ENCODE data around the gene DQX1.
A peak's percentile ranks its signal among the peaks of the same experiment; 100 is the strongest.

Gene DQX1

DNA sequence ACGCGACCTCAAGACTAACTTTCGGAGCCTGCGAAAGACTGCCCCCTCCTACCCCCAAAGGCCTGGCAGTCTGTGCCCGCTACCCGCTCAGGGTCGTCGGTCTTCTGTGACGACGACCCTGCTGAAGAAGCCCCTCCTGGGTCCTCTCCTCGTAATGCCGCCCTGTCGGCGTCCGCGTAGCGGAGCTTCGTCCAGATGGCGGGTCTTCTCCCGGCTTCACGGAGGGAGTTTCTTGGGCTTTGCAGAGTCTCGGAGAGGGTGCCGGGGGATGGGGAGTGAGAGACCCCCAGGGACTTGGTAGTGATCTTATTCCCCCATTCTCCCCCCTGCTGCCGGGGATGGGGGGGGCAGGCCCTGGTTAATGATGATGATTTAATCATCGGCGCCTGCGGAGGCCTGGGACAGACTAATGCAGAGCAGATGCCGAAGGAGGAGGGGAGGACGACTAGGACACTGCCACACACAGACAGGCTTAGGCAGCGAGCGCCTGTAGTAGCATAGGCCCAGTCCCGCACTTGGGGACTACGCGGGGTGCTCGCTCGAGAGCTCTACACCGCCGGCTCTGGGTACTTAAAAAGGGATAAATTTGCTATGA, 18.0 kb downstream of the DQX1 start:
- no peak for DNase-seq

DNA sequence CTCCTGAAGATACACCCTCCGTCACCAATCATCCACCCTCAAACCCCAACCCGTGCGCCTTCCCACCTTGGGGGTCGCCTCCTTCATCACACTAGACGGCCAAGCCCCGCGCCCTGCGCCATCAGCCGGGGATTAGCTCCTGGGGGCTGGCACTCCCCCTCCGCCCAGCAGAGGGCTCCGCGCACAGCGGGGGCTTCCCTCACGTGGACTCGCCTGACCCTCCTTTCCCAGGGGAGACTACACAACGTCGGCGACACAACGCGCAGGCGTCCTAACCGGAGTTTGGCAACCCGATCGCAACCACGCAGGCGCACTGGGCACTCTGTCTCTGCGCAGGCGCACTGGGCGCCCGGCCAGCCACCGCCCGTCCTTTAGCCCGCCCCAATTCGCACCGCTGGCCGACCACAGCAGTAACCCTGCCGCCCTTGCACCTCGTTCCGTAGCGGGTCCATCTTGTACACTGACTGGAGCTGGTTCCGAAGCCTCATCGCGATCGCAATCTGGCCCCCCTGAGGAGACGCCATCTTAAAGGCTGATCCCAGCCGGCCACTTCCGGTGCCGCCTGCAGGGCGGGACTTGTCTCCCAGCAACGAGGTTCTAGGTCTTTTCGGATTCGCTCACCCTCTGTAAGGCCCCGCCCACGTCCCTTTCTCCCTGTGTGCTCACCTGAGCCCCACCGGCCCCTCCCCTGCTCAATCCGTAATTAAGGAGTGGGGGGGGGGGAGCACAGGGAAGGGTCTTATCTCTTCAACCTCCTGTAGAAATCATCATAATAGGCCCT, 18.7 kb downstream of the DQX1 start, which contains the start of gene PCGF1:
Gene PCGF1 (minus strand): TSS at position 551 of the 781 bp plus-strand sequence. CDS start 27 bp downstream, at position 524.
- DNase-seq, result peak; percentile 99

DNA sequence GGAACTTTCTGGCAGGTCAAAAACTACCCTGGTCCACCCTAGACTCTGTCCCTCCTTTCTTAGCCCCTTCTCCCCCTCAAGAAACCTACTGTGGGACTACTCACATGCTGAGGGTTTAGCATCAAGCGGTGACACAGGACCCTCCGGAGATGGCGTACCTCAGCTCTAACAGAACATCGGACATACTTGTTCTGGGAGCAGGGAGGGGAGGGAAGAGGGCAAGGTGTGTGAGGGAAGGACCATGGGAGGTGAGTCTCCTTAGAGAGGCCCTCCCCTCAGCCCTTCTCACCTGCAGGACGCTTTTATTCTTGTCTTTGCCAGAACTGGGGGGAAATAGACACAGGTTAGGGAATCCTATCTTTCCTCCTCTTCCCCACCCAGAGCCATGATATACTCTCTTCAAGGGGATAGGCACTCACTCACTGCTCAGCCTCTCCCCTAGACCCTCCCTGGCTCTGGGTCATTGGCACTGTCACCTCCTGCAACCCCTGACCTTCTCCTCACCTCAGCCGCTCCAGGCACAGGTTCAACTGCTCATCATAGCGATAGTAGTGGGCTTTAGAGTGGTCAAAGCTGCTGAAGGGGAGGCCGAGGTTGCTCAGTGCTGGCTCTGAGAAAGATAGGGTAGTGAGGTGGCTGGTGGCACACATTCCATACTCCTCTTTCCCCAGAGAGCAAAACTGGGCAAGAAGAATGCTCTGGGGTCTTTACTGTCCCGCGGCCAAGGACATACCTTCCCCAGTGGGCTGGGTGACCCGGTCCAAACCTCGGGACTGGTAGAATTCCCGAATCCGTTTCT, 20.4 kb downstream of the DQX1 start:
- no peak for DNase-seq

GRCh38 chr2:74504591-74504990, 21.4 kb downstream of the DQX1 start:
- DNase-seq, result no peak

DNA sequence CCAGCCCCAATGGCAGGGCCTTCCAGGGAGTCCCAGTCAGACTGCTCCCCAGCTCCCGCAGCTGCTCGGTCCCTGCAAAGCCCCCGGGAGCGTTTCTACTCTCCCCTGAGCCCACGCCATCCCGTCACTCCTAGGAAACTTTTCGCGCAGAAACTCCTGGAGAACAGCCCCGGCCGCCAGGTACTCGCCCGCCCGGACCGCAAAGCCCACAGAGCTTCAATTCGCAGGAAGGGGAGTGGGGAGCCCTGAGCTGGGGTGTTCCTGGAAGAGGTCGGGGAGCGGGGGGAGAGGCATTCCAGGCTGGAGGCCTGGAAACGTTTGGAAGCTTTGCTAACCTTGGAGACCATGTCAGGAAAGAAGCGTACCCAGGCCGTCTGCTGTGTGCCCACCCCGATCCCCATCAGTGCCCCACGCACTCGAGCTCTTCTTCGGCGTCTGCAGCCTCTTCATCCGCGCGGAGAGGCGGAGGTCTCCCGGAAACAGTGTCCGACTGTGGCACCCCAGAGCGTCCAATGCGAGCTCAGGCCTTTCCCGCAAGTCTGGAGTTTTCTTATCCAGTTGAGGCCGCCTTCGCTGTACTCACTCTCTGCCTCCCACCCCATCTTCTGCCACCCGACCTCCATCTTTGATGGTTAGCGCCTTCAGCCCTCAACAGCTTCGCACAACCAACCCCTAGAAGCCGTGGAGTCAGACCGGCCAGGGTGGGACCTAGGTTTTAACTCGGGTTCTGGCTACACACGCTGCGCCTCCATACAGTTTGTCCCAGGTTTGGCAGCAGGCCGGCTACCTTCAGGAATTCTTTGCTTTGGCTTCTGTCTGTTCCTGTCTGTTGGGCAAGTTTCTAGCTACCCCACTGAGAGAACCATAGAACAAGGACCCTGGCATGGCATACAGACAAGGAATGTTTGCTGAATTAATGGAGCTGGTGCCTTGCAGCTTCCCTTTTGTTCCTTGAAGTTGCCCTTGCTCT, 22.2 kb downstream of the DQX1 start:
- no peak for DNase-seq

DNA sequence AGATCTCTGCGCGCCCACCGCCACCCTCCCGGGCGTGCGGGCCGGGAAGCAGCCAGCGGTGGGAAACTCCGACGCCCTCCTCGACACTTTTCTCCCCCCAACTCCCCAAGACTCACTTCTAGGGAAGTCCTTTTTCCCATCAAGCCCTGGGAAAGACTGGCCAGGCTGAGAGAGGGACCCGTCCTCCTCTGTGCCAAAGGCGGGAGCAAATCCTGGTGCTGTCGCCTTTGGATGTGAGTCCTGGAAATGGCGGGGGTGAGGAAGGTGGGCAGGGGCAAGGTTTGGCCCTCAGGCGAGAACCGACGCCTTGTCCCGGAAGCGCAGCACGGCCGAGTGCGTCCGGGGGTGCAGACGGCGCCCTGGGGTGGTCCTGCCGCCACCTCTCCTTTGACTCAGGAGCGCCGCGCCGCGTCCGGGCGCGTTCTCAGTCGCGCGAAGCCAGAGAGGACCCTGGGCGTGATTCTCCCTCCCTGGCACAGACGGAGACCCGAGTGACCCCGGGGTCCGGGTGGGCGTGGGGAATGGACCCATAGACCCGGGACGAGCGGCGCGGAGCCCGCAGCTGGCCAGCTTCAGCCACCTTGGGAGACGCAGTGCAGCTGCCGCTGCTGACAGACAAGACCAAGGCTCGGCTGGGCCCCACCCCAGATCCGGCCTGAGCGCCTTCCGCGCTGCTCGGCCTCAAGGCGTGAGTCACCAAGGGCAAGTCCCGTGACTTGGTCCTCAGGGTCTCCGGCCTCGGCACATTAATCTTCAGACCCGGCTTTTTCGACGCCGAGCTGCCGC, 23.1 kb downstream of the DQX1 start:
- peak; percentile 78 for DNase-seq

DNA sequence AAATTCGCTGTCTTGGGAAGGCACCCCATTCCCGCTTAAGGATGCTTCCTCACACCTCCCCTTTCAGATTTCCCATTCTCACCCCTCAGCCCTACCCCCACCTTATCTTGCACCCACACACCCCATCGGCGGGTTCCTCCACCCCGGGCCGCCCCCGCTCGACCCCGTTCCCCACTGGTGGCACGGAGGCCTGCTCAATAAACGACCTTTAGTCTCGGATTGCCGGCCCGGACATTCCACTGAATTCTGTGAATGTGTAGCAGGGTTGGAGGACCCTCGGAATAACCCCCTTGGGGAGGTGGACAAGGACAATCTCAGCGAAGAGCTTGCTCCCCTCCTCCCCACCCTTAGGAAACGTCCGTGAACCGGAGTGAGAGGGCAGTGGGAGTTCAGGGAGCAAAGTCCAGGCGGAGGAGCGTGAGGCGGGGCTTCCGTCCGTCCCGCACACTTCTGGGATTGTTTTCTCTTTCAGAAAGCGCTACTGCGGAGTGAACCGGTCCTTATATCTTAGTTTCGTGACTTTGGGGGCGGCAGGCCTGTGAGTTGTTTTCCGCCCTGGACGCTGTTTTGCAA, 23.8 kb downstream of the DQX1 start:
- DNase-seq, result no peak

DNA sequence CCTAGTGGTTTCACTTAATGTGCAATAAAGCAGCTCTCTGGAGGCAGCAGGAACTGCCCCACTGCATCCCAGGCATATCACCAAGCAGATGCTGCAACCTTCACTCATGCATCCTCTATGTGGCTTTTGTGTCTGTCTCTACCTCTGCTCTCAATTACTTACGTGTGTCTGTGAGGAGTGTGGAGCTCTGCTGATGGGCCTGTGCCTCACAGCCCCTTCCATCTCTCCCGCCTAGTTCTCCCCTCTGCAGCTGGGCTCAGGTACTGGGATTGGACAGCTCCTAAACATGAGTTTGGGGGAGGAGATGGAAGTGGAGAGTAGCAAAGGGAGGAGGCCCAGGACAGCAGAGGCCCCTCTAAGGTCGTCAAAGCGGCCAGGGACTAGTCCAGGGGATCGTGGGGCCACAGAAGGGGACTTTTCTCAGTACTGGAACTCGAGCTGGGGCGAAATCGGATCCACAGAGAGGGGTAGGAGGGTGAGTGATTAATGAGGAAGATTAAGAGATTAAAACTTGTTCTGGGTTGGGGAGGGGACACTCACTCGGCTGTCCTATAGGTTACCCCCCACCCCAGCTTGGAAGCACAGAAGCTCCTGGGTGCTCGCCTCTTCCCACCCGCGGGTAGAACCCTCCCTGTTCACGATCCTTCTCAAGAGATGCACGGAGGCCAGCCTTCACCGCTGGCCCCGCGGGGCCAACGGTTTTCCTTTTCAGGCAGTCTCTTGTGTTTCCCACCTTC, 24.5 kb downstream of the DQX1 start:
- DNase-seq, result no peak

DNA sequence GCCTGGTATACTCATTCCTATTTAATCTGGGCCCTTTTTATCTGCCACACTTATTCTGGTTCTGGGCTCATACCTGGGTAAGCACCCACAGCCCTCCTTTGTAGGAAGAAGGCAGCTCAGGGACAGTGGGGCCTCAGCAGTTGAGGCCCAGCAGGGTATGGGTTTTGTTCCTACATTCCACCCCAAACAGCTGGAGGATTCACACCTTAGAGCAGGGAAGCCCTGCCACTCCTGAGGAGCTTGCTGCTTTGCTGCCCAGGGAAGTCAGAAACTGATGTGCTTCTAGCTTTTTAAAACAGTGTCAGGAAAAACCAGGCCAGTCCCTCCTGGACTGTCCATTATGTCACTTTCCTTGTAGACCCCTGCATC, 25.5 kb downstream of the DQX1 start:
- no peak for DNase-seq

GRCh38 chr2:74499940-74500577, 26.0 kb downstream of the DQX1 start:
- no peak for DNase-seq

- DNase-seq, result peak; percentile 35
Observed at GRCh38 chr2:74499267-74499939, 26.6 kb downstream of the DQX1 start, which contains the start of gene LBX2. TSS of gene LBX2 (minus strand) at chr2:74499603. CDS start at chr2:74499537, 66 bp downstream.

DNA sequence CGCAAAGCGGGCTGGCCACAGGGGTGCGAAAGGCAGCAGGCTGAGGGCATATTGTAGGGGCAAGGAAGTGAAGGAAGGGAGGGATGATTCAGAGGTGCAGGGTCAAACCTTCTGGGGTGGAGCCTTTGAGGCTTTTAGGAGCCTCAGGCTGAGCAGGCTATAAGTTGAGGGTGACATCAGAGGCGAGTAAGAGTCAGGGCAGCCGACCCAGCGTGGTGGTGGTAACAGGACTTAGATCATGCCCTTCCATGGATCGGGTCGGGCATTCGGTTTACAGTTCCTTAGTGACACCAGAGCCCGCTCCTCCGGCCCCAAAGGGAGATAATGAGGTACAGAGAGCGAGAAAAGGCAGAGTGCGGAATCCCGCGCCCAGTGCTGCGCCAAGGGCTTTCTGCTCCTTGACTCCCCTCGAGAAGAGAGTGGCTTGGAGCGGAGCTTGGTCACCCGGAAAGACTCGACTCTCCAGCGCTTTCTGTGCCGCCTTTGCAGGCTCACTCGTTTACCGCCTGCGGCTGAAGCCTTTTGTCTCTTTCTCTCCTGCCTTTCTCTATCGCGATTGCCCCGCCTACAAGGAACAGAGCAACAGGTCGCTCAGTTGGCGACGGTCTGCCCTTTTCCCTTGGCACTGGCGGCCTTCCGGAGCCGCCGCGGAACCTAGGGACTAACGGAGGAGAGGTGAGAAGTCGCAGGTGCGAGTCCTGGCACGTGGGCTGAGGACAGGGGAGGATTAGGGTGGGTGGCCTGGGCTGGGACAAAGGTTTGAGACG, 27.3 kb downstream of the DQX1 start:
- DNase-seq, result peak; percentile 60

DNA sequence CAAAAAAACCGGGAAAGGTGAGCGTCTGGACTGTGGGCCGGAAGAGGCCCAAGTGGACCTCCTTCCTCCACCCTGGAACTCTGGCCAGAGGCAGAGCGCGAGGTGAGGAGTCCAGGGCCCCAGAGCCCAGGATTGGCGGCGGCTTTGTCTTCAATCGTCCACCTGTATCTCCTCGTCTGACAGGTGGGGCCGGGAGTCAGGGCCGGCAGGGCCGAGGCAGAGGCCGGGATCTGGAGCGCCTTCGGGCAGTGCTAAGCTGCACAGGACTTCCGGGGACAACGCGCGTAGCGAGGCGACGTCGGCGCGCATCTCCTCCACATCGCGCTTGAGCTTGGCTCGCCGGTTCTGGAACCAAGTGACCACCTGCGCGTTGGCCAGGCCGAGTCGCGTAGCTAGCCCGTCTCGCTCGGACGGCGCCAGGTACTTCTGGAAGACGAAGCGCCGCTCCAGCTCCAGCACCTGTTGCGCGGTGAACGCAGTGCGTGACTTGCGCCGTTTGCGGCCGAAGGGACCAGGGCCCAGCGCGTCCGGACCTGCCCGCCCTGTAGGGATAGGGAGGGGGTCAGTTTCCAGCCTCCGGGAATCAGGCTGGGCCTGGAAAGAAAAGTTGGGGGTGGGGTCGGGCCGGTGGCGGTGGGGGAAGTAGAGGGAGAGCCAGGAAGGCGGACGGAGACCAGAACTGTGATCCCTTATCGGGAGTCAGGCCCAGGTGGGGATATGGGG, 28.1 kb downstream of the DQX1 start:
- peak; percentile 29 for DNase-seq

- no peak for DNase-seq
Observed at GRCh38 chr2:74496997-74497776, 28.8 kb downstream of the DQX1 start.

DNA sequence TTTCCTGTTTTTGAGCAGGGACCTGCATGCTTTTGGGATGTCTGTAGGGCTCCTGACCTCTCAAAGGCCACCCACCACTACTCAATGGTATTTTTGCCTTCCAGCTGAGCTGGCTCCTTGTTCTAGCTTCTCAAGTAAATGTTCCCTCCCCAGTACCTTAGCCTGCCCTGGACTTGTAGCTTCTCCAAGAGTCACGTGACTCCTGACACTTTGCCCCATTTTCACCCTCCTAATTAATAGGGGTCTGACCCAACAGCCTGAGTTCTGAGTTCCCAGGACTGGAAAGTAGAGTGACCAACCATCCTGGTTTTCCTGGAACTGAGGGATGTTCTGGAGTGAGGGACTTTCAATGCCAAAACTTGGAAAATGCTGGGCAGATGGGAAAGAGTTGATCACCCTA, 30.6 kb downstream of the DQX1 start:
- DNase-seq, result no peak

- no peak for DNase-seq
Observed at GRCh38 chr2:74493546-74493945, 32.5 kb downstream of the DQX1 start.

Data from activated CD4-positive, alpha-beta T cell treated with anti-CD3 and anti-CD28 coated beads, Interleukin-2, amount 50 U/mL, for 16 hours (primary cell).